ENCODE data around the gene MAML3. TPM values are rescaled to one million over a fixed set of nuclear protein-coding genes. Genes with fewer than 3 reads are reported as not detected.
A peak's percentile ranks its signal among the peaks of the same experiment; 100 is the strongest.

Gene MAML3
- total and polyA plus RNA-seq, 2 experiments from 2014 or later = 1.7 to 6.5 TPM

GRCh38 chr4:140047017-140047640 lies 106.9 kb downstream of the MAML3 start:
- Histone ChIP-seq H3K4me1 (ENCODE audit: insufficient read depth) (peaks cover 41% of the 10 kb centered on the region), H4K20me1 (replicated peaks; ENCODE audit: insufficient read depth) (no peaks in the 10 kb centered on the region), H3K27me3 (ENCODE audit: insufficient read depth) (no peaks in the 10 kb centered on the region), H3K4me3 (peak overlapping the region; percentile 43), H2AFZ (peak overlapping the region; percentile 1; the same call in 1 of the 2 replicates), H3K36me3 (ENCODE audit: insufficient read depth) (no peaks in the 10 kb centered on the region), H3K79me2 (replicated peaks; ENCODE audit: insufficient read depth) (no peaks in the 10 kb centered on the region), H3K9me2 (ENCODE audit: insufficient read depth) (no peaks in the 10 kb centered on the region), H3F3A (replicated peaks; ENCODE audit: low read depth) (no peaks in the 10 kb centered on the region), H3K27ac (ENCODE audit: low read depth) (peak overlapping the region; percentile 79), H3K4me2 (peak overlapping the region; percentile 52)
- H3K9me3 Mint-ChIP-seq = no peaks in the 10 kb centered on the region
- no peaks in the 10 kb centered on the region for H3K36me3 Mint-ChIP-seq (ENCODE audit: low read depth)
- H3K4me3 Mint-ChIP-seq = peak overlapping the region; percentile 51
- H3K27me3 Mint-ChIP-seq (ENCODE audit: insufficient read depth, low read depth, poor library complexity) = peaks cover 8% of the 10 kb centered on the region
- DNase-seq (ENCODE audit: low spot score) (peak; percentile 51), ATAC-seq (peak; percentile 26)
- peak overlapping the region; percentile 80; the same call in 1 of the 2 replicates for H3K27ac Mint-ChIP-seq
- TF ChIP-seq ZNF462 (CRISPR knock-in tag; IDR thresholded peaks at IDR 0.05) (no peak), ZNF114 (CRISPR knock-in tag; IDR thresholded peaks at IDR 0.05) (no peak), ZNF331 (CRISPR knock-in tag; IDR thresholded peaks at IDR 0.05; ENCODE audit: low read depth) (no peak), EZH2phosphoT487 (IDR thresholded peaks at IDR 0.05; ENCODE audit: unreplicated experiment) (no peak), CTCF (conservative IDR thresholded peaks at IDR 0.05; ENCODE audit: low read depth in 2 of 2) (no peak), ETS1 (IDR thresholded peaks at IDR 0.05) (no peak), REST (IDR thresholded peaks at IDR 0.05; ENCODE audit: unreplicated experiment) (no peak), CREB1 (CRISPR knock-in tag; IDR thresholded peaks at IDR 0.05; ENCODE audit: low read depth) (no peak), NANOG (IDR thresholded peaks at IDR 0.05; ENCODE audit: borderline replicate concordance) (no peak), EZH2 (IDR thresholded peaks at IDR 0.05; ENCODE audit: low read depth, unreplicated experiment) (no peak), STAT1 (IDR thresholded peaks at IDR 0.05; ENCODE audit: unreplicated experiment) (no peak), POLR2AphosphoS5 (IDR thresholded peaks at IDR 0.05; ENCODE audit: low read depth) (no peak; the same call in 1 of the 2 replicates), JUNB (IDR thresholded peaks at IDR 0.05; ENCODE audit: unreplicated experiment) (no peak)
- H3K4me1 Mint-ChIP-seq = peaks cover 57% of the 10 kb centered on the region
